GM06990 (cell line): ENCODE data around the gene CHAF1A.

ENCODE experiments used
- DNase-seq: peaks from one replicate; pipeline ENCODE4 v3.0.0-alpha.2; 2011; ENCODE audit not compliant: insufficient read length; ENCODE audit errors: extremely low read depth
- H3K27me3 ChIP-seq: replicated peaks from 2 replicates; pipeline ENCODE4 v1.6.0; 2011; ENCODE audit warnings: low read length; ENCODE audit not compliant: control insufficient read depth, insufficient read depth
- H3K36me3 ChIP-seq: 2 replicates; pipeline ENCODE4 v1.5.1; 2011; ENCODE audit warnings: low read length; ENCODE audit not compliant: control insufficient read depth, insufficient read depth
- H3K4me3 ChIP-seq: replicated peaks from 2 replicates; pipeline ENCODE4 v1.5.1; 2011; ENCODE audit warnings: low read depth, mild to moderate bottlenecking, control low read depth, low read length
- CTCF ChIP-seq: IDR thresholded peaks from 2 replicates; pipeline ENCODE4 v1.5.1; 2011; ENCODE audit warnings: low read length, control low read depth, mild to moderate bottlenecking, inconsistent platforms; ENCODE audit not compliant: insufficient read depth, poor library complexity, severe bottlenecking

The CHAF1A gene

DNA sequence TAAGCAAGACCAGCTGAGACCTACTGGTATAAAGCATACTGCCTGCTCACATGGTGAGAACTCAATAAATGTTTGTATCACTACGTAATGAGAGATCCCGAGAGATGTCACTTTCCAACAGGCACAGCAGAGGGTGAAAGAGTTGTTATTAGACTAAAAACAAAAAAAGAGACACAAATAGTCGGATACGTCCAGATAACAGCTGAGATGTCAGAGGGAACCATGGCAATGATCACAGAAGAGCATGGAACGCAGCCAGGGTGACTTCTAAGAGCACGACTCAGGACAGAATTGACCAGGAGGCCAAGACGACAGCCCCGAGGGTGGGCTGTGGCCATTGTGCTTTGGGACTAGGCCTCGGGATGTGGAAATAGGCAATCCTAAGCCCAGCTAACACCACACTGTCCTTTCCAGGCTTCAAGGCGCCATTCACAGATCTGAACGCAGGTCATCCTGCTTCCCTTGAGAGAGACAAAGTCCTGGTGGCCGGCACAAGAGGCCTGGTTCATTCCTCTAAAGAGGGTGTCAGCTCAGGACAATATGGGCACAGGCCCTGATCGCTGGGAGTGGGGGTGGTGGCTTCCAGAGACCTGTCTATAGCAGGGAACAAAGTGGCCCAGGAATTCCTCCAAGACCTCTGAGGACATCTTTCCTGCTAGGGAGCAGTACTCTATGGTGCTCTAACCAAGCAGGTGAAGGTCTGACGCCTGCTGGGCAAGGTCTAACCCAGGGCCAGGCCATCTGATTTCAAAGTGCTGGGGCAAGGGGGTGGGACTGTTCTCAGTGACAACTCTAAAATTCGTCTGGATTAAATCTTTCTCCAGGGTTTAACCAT, 5.3 kb upstream of the CHAF1A start:
- Histone ChIP-seq H3K27me3 (no peaks in the 10 kb centered on the region), H3K36me3 (peaks cover 4% of the 10 kb centered on the region), H3K4me3 (no peak overlapping the region)
- no peak for TF ChIP-seq CTCF
- no peak for DNase-seq

- no peak for TF ChIP-seq CTCF
- H3K4me3 ChIP-seq, result peak overlapping the region; percentile 92
- no peak for DNase-seq
- no peaks in the 10 kb centered on the region for H3K27me3 ChIP-seq
- H3K36me3 ChIP-seq, result peaks cover 2% of the 10 kb centered on the region
Observed at GRCh38 chr19:4399812-4400134, 2.7 kb upstream of the CHAF1A start.

- H3K27me3 ChIP-seq, result no peaks in the 10 kb centered on the region
- H3K36me3 ChIP-seq, result peaks cover 1% of the 10 kb centered on the region; the same call in 1 of the 2 replicates
- peak; percentile 95 for TF ChIP-seq CTCF
- peak; percentile 91 for DNase-seq
- peak within 1 kb of the TSS; percentile 92 for H3K4me3 ChIP-seq
Observed at GRCh38 chr19:4400135-4400936, 2.1 kb upstream of the CHAF1A start, which contains the start of gene SH3GL1. Gene SH3GL1 (minus strand): TSS chr19:4400547. CDS start chr19:4400368, 179 bp downstream.

DNA sequence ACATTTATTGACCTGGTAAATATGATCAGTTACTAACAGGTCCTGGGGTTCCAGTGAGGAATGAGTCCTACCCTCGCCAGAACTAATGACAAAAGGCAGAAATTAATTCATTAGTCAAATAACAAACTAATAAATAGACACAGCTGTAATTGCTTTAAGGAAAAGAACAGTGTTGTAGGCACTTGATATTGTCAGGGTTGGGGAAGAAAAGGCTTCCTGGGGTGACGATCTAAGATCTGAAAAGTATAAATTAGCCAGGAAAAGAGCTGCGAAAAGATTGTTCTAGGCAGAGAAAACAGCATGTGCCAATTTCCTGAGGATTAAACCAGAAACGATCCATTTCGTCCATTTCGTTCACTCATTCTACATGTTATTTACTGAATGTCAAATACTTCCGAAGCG, 670 bp upstream of the CHAF1A start:
- H3K27me3 ChIP-seq, result no peaks in the 10 kb centered on the region
- DNase-seq, result no peak
- H3K36me3 ChIP-seq, result peaks cover 1% of the 10 kb centered on the region; the same call in 1 of the 2 replicates
- no peak for TF ChIP-seq CTCF
- peak overlapping the region; percentile 41 for H3K4me3 ChIP-seq

DNA sequence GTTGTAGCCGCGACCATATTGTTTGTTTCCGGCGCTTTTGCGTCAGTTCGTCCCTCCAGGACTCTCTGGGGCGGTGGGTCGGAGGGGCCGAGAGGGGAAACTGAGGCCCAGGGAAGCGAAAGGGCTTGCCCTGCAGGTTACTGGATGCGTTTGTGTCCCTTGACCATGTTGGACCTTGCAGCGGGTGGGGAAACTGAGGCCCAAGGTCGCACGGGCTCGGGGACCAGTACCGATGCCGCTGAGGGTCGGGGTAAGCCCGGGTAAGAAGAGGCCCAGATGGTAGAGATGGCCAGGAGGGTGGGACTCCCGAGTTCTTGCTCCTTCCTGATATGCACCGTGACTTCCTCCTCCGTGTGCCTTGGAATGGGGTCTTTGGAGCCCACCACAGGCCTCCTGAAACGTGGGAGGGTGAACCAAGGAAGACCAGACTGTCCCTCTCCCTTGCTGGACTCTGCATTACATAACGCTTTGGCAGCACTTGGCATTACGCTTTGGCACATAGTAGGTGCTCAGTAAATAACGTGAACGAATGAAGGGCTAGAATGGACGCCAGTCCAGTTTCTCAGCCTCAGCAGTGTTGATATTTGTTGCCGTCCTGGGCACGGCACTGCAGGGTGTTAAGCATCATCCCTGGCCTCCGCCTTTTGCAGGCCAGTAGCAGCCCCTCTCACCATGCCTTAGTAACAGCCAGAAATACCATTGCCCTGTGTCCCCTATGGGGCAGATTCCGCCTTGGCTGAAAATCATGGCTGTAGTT, 743 bp downstream of the CHAF1A start:
- H3K36me3 ChIP-seq, result no peaks in the 10 kb centered on the region
- H3K4me3 ChIP-seq, result peak overlapping the region; percentile 91
- no peak for TF ChIP-seq CTCF
- DNase-seq, result no peak
- no peaks in the 10 kb centered on the region for H3K27me3 ChIP-seq
